ENCODE measurements around the gene ACAA1. TPM values are rescaled to one million over a fixed set of nuclear protein-coding genes. Genes with fewer than 3 reads are reported as not detected.

ACAA1 gene
- total and polyA plus RNA-seq, 9 of the 15 experiments (the other 6 are each of a cell fraction or from before 2014, with no cell fraction given), result 4.0 to 88.9 (median 57.2) TPM

- 0 out of 4 replicates have a peak, but pooled peaks of 1 of the 2 experiments have one; percentile 35 for TF ChIP-seq RCOR1 (IDR thresholded peaks at IDR 0.05; ENCODE audit: borderline replicate concordance in 1 of 2, low read depth in 2 of 2, low read length in 2 of 2)
- TF ChIP-seq E2F3 (CRISPR knock-in tag; IDR thresholded peaks at IDR 0.05), result no peak
- 0 out of 2 replicates have a peak, but pooled peaks have one; percentile 43 for TF ChIP-seq TAF7 (tag; IDR thresholded peaks at IDR 0.05)
- no peak for TF ChIP-seq ZNF655 (CRISPR knock-in tag; IDR thresholded peaks at IDR 0.05)
- TF ChIP-seq HMBOX1 (IDR thresholded peaks at IDR 0.05), result peak; percentile 82
- TF ChIP-seq ATF7 (IDR thresholded peaks at IDR 0.05), result peak; percentile 51; the same call in 1 of the 2 replicates
- peak; percentile 96 for TF ChIP-seq ZNF12 (CRISPR knock-in tag; IDR thresholded peaks at IDR 0.05)
- TF ChIP-seq ESRRB (CRISPR knock-in tag; IDR thresholded peaks at IDR 0.05; ENCODE audit: borderline replicate concordance), result no peak
- no peak for TF ChIP-seq TCF15 (CRISPR knock-in tag; IDR thresholded peaks at IDR 0.05)
- peak; percentile 91 for TF ChIP-seq DPF2 (IDR thresholded peaks at IDR 0.05)
- no peak for TF ChIP-seq HMGN3 (IDR thresholded peaks at IDR 0.05; ENCODE audit: borderline replicate concordance, extremely low read depth, insufficient read length, low read depth, low read length)
- TF ChIP-seq EP400 (IDR thresholded peaks at IDR 0.05), result 0 out of 2 replicates have a peak, but pooled peaks have one; percentile 30
- TF ChIP-seq GATAD2B (IDR thresholded peaks at IDR 0.05; ENCODE audit: borderline replicate concordance), result 0 out of 2 replicates have a peak, but pooled peaks have one; percentile 42
- TF ChIP-seq PHB (CRISPR knock-in tag; IDR thresholded peaks at IDR 0.05), result no peak
- TF ChIP-seq GATA2 (CRISPR knock-in tag; IDR thresholded peaks at IDR 0.05), result peak; percentile 85
- TF ChIP-seq SMARCA4 (IDR thresholded peaks at IDR 0.05), result peak; percentile 92
- TF ChIP-seq CTCF (IDR thresholded peaks at IDR 0.05 in 2 of 3, conservative IDR thresholded peaks at IDR 0.05 in 1 of 3; ENCODE audit: insufficient read depth in 2 of 3, low read depth in 1 of 3, low read length in 3 of 3), result no peak
- 0 out of 2 replicates have a peak, but pooled peaks have one; percentile 31 for TF ChIP-seq NR4A1 (CRISPR knock-in tag; IDR thresholded peaks at IDR 0.05)
- no peak for TF ChIP-seq NR4A1 (tag; IDR thresholded peaks at IDR 0.05)
- peak; percentile 45; the same call in 1 of the 2 replicates for TF ChIP-seq CREM (IDR thresholded peaks at IDR 0.05; ENCODE audit: low read depth)
- no peak for TF ChIP-seq ZNF224 (CRISPR knock-in tag; IDR thresholded peaks at IDR 0.05)
- TF ChIP-seq BMI1 (IDR thresholded peaks at IDR 0.05; ENCODE audit: low read length), result no peak
- TF ChIP-seq GMEB1 (CRISPR knock-in tag; IDR thresholded peaks at IDR 0.05), result 0 out of 2 replicates have a peak, but pooled peaks have one; percentile 12
- peak; percentile 59; the same call in 1 of the 2 replicates for TF ChIP-seq SOX6 (IDR thresholded peaks at IDR 0.05)
- TF ChIP-seq ZNF583 (CRISPR knock-in tag; IDR thresholded peaks at IDR 0.05), result 0 out of 2 replicates have a peak, but pooled peaks have one; percentile 17
- no peak for TF ChIP-seq FOXK1 (CRISPR knock-in tag; IDR thresholded peaks at IDR 0.05; ENCODE audit: borderline replicate concordance)
Observed at GRCh38 chr3:38149708-38150107, 12.8 kb upstream of the ACAA1 start (continued).

Measured in K562 (cell line).